Colonic mucosa (tissue), 4 donors: Measurements from ENCODE around the gene OR10A4. TPM values are rescaled to one million over a fixed set of nuclear protein-coding genes. Genes with fewer than 3 reads are reported as not detected.
"Not testable (repeated sequence)": the region's sequence is repeated elsewhere in the genome, so short reads cannot be mapped to it uniquely, and the experiment has no call there.

Experiments
- DNase-seq: peaks from one replicate; pipeline ENCODE4 v3.0.0-alpha.2; 2020
- H3K27ac ChIP-seq: fragments of 200-600 bp; one replicate; pipeline ENCODE4 v1.8.0; 2021
- H3K27me3 ChIP-seq: fragments of 200-600 bp; one replicate; pipeline ENCODE4 v1.8.0; 2021
- H3K36me3 ChIP-seq: fragments of 200-600 bp; one replicate; pipeline ENCODE4 v1.8.0; 2021
- H3K4me1 ChIP-seq: fragments of 200-600 bp; one replicate; pipeline ENCODE4 v1.8.0; 2021; ENCODE audit warnings: mild to moderate bottlenecking
- H3K4me3 ChIP-seq: fragments of 200-600 bp; one replicate; pipeline ENCODE4 v1.8.0; 2021
- H3K9ac ChIP-seq, 2 donors: one replicate each; pipeline ENCODE4 v1.7.0; 2013; ENCODE audit warnings: control low read depth in 2 of 2, low read depth in 2 of 2, low read length in 2 of 2
- H3K9me3 ChIP-seq: fragments of 200-600 bp; one replicate; pipeline ENCODE4 v1.8.0; 2021
- CTCF ChIP-seq: fragments of 200-600 bp; IDR thresholded peaks from one replicate; pipeline ENCODE4 v1.8.0; 2022; ENCODE audit warnings: antibody characterized with exemption, mild to moderate bottlenecking
- intact Hi-C: fragments of 100-400 bp; cut with DNase I; formaldehyde crosslinking; loops from one replicate; pipeline ENCODE4 v1.14.1; 2022
- total RNA-seq, 2 donors: library from RNA; stranded (reverse); fragmentation: NEBNext Ultra II Directional in 1 of 2; extraction: Animal tissue kit (Norgen Biotek cat#: 25700) in 1 of 2; gene quantifications; one replicate each; pipeline ENCODE4 v1.2.1, GENCODE V29; 2021
- donor health status: healthy.
- donor health status: DM: no; HTN: no; CAD: no.
- donor health status: DM: no; HTN: no; CAD: no.

The OR10A4 gene
- total RNA-seq, 2 donors from 2014 or later: not detected

GRCh38 chr11:6843670-6844069 lies 32.8 kb upstream of the OR10A4 start:
- Histone ChIP-seq H3K4me1 (no peaks in the 10 kb centered on the region), H3K27ac (no peak overlapping the region), H3K27me3 (no peaks in the 10 kb centered on the region), H3K36me3 (no peaks in the 10 kb centered on the region), H3K9ac (no peak overlapping the region), H3K9me3 (no peaks in the 10 kb centered on the region), H3K4me3 (no peak overlapping the region)
- no peak for DNase-seq
- intact Hi-C loops: no loop called here
- no peak for TF ChIP-seq CTCF

GRCh38 chr11:6844356-6844755 lies 32.1 kb upstream of the OR10A4 start:
- Histone ChIP-seq H3K27ac (no peak overlapping the region), H3K9me3 (no peaks in the 10 kb centered on the region), H3K27me3 (no peaks in the 10 kb centered on the region), H3K9ac (no peak overlapping the region), H3K4me1 (no peaks in the 10 kb centered on the region), H3K4me3 (no peak overlapping the region), H3K36me3 (no peaks in the 10 kb centered on the region)
- DNase-seq: no peak
- intact Hi-C loops: no loop called here
- no peak for TF ChIP-seq CTCF

GRCh38 chr11:6845383-6845782 lies 31.0 kb upstream of the OR10A4 start, which contains the start of gene OR10A5:
Gene OR10A5, plus strand, starts transcription at chr11:6845683. Its CDS starts 0 bp downstream, at chr11:6845683.
- Histone ChIP-seq H3K9me3 (no peaks in the 10 kb centered on the region), H3K4me1 (no peaks in the 10 kb centered on the region), H3K27ac (no peak within 1 kb of the TSS), H3K36me3 (no peaks in the 10 kb centered on the region), H3K9ac (no peak within 1 kb of the TSS), H3K27me3 (no peaks in the 10 kb centered on the region), H3K4me3 (no peak within 1 kb of the TSS)
- no peak for TF ChIP-seq CTCF
- intact Hi-C loops: no loop called here
- no peak for DNase-seq

- intact Hi-C loops: no loop called here
- TF ChIP-seq CTCF: no peak
- H3K9ac ChIP-seq: no peak overlapping the region
- H3K27ac ChIP-seq: no peak overlapping the region
- H3K27me3 ChIP-seq: no peaks in the 10 kb centered on the region
- H3K9me3 ChIP-seq: no peaks in the 10 kb centered on the region
- H3K4me1 ChIP-seq: no peaks in the 10 kb centered on the region
- no peak overlapping the region for H3K4me3 ChIP-seq
- DNase-seq: no peak
- no peaks in the 10 kb centered on the region for H3K36me3 ChIP-seq
Observed at GRCh38 chr11:6850526-6850925, 25.9 kb upstream of the OR10A4 start.

GRCh38 chr11:6854801-6855200 lies 21.6 kb upstream of the OR10A4 start:
- DNase-seq, H3K27me3 ChIP-seq, H3K36me3 ChIP-seq, H3K4me3 ChIP-seq, H3K4me1 ChIP-seq, H3K27ac ChIP-seq, H3K9me3 ChIP-seq, H3K9ac ChIP-seq, intact Hi-C loops: not testable (repeated sequence)

GRCh38 chr11:6855971-6856541 lies 20.4 kb upstream of the OR10A4 start:
- no peak overlapping the region for H3K27ac ChIP-seq
- H3K9ac ChIP-seq: no peak overlapping the region
- no peaks in the 10 kb centered on the region for H3K4me1 ChIP-seq
- no peak for DNase-seq
- no peaks in the 10 kb centered on the region for H3K9me3 ChIP-seq
- H3K4me3 ChIP-seq: no peak overlapping the region
- no peaks in the 10 kb centered on the region for H3K36me3 ChIP-seq
- no peaks in the 10 kb centered on the region for H3K27me3 ChIP-seq
- intact Hi-C loops: no loop called here
- TF ChIP-seq CTCF: no peak
